D341Med (cell line): Measurements from ENCODE around the gene STX12.

Source experiments
- DNase-seq: peaks from one replicate; pipeline ENCODE4 v3.0.0; 2012; ENCODE audit warnings: low spot score

The STX12 gene

DNA sequence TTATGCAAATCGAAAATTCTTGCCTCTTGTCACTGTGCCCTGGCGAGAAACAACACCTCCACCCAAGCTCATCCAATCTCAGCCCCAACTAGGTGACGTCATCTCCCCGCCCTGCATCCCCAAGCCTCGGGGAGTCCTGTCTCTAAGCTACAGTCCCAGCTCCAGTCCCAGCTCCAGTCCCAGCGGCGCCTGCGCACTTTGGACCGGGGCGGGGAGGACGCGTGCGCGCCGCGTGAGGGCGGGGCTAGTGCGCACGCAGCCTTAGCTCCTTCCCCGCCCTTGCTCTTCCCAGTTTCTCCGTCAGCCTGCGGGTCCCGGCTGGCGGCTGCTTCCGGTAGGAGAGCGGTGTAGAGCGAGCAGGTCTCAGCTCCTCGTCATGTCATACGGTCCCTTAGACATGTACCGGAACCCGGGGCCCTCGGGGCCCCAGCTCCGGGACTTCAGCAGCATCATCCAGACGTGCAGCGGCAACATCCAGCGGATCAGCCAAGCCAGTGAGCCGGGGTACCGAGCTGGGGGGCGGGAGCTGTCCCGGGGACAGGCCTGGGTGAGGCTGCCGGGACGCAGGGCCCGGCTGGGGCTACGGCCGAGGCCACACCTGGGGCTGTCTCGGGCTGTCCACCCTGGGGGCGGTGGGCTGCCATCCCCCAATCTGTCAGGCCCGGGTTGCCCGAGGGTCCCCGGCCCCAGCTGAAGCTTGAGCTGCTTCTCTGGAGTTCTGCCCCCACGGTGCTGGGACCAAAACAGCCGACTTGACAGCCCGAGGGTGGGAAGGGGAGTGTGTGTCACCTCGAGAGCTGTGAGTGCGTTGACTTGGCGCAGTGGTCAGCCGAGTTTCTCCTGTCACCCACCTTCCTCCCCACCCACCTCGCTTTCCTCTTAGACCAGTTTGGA, at the start of gene STX12:
STX12 (plus strand) TSS at position 288 of the 894 bp plus-strand sequence; CDS start at position 377, 89 bp downstream.
- peak; percentile 99 for DNase-seq

DNA sequence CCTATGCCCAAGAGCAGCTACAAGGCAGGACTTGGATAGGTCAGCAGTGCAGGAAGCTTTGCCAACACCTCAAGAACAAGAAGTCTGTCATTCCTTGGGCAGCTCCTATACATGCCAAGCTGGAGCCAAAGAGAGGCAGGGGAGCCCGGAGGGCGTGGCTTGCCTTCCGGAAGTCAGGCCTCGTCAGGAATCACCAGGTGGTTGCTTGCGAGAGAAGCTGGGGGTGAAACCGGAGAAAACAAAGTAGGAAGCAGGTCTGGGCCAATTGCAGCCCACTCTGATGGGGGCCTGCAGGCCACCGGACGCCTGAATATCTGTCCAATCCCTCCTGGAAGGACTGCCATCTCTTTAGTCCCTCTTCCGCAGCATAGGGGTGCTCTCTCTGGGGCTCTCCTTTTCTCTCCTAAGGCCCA, 48.1 kb upstream of the STX12 start:
- peak; percentile 34 for DNase-seq

DNA sequence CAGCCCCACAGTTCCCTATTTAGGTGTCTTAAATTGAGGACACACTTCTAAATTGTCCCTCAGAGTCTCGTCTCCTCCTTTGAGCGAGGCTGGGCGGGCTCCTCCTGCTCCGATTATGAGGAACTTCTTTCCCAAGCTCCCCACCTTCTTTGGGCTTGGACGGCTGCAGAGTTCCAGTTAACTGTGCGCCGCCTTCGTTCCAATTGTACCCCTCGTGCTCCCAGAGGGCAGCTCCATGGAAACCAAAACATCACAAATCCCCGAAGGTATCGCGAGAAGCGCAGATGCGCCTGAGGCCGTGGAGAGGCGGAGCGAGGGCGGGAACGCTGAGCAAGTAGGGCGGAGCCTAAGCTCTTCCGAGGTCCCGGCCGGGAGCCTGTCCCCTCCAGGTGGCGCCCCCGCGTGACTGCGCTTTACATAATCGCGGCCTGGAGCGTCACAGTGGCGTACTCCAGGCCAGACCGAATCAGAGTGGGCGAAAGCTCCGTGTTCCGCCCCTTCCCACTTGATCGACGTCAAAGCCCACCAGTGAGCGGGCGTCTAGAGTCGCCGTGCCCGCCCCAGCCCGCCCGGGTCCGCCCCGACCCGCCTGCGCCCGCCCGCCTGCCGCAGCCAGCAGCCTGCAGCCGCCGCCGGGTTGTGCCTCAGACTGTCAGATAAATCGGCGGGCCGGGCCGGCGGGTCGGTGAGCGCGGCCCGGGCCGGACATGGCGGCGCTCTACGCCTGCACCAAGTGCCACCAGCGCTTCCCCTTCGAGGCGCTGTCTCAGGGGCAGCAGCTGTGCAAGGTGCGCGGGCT, 47.4 kb upstream of the STX12 start, which contains the start of gene FAM76A:
FAM76A (plus strand) TSS at position 588 of the 799 bp plus-strand sequence; CDS start at position 708, 120 bp downstream.
- DNase-seq, result peak; percentile 99

DNA sequence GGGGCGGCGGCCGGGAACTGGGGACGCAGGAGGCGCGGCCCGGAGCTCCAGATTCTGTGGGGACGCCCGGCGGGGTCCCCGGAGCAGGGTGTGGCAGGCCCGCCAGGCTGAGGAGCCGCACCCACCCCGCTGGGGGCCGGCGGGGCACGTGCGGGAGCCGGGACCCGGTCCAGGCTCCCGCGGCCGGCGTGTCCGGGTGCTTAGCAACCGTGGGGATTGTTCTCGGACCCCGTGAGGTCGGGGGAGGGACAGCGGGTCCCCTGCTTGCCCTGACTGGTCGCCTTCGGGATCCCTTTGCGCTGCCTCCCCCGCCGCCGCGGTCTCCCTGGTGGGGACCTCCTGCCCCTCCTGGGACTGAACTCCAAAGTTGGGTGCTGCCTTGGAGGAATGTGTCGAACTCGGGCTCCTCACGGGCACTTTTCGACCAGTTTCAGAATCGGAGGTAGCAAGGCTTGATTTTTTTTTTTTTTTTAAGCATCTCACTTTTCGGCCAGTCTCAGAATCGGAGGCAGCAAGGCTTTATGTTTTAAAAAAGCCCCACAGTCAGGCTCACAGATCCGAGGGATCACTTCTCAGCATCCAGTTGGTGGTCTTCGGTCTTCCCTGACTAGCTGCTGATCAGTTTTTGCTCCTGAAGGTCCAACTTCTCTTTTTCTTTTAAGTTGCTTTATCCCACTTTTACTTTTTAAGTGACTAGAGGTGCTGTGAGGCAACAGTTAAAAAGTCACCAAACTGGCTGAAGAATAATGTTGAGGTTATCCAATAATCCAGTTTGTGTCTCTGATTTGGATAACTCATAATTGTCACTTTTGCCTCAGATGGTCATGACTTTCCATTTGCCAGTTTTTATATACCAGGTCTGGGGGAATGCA, 46.6 kb upstream of the STX12 start:
- DNase-seq, result peak; percentile 81

DNA sequence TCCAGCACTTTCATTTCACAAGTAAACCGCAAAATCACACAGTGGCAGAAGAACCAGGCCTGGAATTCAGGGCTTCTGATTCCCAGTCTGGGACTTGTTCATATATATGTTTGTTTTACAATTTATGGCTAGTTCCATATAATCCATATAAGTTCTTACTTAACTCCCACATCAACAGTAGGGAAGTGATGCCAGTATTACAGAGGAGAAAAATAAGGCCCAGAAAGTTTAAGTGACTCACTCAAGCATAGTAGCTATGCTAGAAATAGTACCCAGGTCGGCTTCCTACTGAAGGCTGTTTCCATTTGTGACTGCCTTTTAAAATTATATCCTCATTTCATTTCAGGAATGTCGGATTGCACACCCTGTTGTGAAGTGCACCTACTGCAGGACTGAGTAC, 45.9 kb upstream of the STX12 start:
- DNase-seq, result no peak

DNA sequence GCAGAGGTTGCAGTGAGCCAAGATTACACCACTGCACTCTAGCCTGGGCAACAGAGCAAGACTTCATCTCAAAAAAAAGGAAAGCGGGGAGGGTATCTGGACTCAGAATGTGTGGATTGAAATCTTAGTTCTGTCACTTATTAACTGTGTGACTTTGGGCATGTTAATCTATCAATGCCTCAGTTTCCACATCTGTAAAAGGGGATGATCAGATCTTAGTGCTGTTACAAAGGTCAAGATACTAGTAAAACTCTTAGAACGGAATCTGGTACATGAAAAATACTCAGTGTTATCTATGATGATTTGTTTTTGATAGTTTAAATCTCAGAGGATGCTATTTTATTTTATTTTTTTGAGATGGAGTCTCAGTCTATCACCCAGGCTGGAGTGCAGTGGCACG, 36.8 kb upstream of the STX12 start:
- DNase-seq, result no peak

DNA sequence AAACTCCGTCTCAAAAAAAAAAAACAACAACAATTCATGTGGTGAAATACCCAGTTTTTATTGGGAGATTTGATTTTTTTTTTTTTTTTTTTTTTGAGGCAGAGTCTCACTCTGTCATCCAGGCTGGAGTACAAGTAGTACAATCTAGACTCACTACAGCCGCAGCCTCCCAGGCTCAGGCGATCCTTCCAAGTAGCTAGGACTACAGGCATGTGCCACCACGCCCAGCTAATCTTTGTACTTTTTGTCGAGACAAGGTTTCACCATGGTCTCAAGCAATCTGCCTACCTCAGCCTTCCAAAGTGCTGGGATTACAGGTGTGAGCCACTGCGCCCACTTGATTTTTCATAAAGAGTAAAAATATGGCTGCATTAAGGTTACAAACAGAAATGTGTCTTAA, 31.9 kb upstream of the STX12 start:
- no peak for DNase-seq

DNA sequence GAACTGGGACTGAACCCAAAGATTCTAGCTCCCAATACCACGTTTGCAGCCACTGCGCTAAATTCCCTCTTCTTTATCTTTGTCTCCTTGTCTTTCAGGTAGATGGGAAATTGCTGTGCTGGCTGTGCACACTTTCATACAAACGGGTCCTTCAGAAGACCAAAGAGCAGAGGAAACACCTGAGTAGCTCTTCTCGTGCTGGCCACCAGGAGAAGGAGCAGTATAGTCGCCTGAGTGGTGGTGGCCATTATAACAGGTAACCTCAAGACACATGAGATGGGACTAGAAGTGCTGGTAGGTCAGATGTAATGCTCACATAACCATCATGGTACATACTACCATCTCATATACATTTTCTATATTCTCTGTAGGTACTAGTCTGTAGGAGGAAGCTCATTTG, 28.5 kb upstream of the STX12 start:
- DNase-seq, result no peak

DNA sequence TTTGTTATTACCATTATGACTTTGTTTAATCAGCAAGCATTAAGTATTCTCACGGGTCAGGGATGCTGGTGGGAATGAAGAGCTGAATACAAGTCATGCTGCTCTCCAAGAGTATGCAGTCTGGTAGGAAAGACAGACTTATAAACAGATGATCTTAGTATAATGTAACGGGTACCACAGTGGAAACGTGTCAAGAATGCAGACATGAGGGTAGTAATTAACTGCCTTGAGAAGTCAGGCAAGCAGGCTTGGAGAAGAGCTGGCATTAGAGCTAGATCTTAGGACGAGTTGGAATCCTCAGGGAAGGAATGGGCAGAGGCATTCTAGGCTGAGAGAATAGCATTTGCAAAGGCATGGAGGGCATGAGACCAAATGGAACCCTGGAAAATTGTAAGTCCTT, 27.6 kb upstream of the STX12 start:
- DNase-seq, result no peak

DNA sequence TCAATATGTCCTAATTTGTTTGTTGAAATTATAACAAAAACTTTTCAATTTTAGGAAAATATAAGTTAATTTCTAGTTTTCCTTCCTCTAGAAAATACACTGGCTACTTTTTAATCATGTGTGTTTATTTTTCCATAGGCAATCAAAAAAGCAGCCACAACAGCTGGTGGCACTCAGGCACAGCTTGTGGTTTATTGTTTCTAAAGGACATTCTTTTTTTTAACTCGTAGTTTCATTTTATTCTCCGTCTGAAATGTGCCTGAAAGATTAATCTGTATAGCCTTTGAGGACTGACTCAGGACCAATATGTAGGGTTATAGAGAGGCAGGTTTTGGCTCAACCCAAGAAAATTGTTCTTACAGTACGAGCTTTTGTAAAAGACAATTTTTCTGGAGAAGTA, 20.7 kb upstream of the STX12 start:
- DNase-seq, result no peak

DNA sequence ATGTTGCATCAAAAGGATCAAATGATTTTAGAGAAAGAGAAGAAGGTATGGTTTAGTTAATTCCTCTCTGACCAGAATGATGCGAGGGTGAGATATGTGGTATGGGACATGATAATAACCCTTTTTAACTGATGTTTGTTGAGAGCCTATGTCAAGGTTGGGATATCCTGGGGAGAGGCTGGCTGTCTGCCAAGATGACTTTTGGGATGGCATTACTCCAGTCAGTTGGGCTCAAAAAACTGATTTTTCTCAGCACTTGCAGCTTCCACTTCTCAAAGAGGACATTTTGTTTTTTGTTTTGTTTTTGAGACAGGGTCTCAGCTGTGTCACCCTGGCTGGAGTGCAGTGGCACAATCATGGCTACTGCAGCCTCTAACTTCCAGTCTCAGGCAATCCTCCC, 17.7 kb upstream of the STX12 start:
- no peak for DNase-seq

DNA sequence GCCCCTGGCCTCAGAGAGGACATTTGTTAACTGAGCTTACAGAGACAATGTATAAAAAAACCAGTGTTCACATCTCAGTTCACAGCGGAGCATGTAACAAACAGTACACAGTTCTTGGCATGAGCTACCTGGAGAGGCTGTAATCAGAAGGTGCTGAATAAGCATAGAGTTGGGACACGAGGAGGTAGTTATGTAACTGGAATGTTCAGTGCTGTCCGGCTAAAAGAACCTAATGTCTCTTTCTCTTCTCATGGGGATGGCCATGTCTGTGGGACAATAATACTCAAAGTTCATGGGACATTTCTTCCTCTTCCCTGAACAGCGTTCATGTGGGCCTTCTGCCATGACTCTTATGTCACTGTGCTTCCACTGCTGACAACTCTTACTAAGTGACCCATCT, 17.2 kb upstream of the STX12 start:
- no peak for DNase-seq

DNA sequence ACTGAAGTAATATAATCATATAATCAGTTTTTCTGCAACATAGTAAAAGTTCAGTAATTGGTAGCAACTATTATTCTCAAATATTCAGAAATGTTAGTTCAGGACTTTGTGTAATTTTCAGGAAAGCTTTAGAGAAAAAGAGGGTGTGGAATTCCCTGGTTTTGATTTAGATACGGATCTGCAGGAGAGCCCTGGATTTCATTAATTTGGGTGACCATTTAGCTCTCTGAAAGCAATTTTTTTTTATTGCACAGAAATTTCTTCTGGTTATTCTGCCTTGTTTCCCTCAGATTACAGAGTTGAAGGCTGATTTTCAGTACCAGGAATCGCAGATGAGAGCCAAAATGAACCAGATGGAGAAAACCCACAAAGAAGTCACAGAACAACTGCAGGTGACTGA, 13.8 kb upstream of the STX12 start:
- no peak for DNase-seq

DNA sequence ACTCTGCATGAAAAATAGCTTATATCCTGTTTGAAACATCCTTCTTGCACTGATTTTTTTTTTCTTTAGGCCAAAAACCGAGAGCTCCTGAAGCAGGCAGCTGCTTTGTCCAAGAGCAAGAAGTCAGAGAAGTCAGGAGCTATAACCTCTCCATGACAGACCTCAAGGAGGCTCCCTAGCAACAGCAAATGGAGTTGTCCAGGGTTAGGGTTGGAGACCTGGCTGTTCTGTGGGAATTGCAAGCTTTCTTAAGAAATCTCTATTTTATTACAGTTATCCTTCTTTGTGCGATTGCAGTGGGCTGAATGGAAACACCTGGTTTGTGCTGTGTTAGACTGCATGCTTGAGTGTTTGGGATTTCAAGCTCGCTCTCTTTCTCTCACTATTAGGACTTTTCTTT, 12.6 kb upstream of the STX12 start:
- DNase-seq, result no peak

DNA sequence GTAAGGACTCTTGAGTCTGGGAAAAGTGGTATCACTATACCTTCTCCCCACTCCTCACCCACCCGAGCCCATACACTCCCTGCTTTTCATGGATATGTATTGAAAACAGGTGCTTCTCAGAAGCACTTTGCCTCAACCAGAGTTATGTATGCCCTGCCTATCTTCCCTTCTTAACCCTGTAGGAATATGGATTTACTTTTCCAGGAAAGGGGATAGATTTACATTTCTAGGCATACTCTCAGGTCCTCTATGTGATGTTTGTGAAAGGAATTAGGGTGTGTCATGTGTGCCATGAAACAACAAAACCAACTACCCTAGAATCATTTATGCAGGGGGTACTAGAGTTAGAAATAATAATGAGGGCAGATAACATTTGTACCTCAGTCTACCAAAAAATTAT, 11.0 kb upstream of the STX12 start:
- DNase-seq, result no peak

DNA sequence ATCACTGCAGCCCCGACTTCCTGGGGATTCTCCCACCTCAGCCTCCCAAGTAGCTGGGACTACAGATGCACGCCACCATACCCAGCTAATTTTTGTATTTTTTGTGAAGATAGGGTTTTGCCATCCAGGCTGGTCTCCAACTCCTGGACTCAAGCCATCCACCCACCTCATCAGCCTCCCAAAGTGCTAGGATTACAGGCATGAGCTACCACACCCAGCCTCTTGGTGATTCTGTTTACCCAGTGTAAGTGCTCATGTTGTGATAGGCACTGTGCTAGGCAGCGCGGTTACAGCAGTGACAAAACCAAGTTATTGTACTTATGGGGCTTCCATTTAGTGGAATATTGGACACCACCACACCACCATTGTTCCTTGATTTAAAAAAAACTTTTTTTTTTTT, 9.7 kb upstream of the STX12 start:
- DNase-seq, result no peak

DNA sequence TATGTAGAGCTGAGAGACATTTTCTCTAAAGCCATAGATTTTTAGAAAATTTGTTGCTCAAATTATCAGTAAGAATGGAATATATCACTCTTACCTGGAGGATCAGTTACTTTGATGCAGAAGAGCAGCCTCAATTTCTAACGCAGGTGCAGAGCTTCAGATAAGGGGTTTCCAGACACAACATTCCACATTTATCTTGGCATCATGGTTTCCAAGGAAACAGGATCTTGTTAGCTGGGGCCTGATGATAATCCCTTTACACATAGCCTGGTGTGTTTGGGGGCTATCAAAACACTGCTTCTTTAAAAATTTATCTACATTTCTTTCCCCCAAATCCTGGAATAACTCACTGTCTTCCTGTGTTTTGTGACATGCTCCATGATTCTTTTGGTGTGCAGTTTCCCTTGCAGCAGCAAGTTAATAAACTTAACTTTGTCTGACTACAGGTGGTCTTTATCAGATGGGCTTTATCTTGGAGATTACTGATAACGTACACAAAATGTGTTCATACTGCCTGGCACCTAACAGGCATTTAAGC, 2.7 kb upstream of the STX12 start:
- no peak for DNase-seq

DNA sequence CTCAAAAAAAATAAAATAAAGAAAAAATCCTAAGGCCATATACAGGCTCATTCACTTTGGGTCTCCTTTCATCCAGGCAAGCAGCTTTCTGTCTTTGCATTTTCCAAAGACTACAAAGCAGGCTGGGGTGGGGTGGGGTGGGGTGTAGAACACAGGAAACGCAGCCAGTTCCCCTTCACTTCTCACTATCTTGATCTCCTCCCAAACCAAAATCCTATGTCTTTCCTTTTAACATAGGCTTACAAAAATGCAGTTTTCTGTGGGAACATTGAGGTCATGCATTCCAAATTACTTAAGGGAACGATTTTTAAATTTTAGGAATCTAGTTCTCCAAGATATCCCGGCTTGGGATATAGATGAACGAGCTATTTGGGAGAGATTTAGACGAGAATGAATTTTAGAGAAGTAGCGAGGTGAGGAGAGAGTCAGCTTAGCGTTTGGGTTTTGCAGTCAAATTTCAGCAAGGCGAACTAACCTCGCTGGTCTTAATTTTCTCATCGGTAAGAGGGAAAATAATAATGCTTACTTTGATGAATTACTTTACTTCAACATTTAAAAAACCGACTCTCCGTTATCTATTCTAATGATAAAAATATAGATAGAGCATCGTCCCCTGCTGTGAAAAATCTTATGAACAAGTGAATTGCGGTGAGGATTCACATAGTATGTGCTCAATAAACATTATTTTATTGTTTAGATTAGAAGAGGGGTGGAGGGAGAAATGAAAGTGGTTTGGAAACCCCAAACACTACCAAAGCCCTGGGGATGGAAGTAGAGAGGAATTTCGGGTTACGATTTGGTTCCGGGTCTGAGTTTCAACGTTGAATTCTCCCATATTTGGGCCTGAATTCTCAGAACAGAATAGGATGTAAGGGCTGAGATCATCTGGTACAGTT, 735 bp upstream of the STX12 start:
- DNase-seq, result no peak

DNA sequence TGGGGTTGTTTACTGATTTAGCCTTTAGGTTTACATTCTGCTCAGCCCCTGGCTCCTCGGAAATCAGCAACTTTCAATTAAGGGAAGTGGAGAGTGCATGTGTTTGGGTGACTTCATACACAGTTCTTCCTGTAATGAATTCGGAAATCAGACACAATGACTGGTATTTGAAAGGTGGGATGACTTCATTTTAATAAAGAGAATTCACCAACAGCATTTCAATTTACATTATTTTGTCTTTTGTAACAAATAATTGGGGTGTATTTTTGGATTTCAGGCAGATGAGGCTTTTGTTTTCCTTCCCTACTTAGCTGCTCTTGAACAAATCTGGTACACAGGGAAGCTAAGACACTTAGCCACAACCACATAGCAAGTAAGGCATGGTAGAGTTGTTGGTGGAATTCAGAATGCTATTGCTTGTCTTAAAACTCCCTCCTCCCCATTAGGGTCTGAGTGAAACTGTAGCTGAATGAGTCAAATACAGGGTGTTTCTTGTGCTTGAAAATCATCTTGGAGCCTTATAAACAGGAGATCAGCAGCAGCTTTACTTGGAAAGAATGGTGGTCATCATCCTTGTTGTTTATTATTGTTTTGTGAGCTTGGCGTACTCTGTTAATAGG, 917 bp downstream of the STX12 start:
- no peak for DNase-seq

DNA sequence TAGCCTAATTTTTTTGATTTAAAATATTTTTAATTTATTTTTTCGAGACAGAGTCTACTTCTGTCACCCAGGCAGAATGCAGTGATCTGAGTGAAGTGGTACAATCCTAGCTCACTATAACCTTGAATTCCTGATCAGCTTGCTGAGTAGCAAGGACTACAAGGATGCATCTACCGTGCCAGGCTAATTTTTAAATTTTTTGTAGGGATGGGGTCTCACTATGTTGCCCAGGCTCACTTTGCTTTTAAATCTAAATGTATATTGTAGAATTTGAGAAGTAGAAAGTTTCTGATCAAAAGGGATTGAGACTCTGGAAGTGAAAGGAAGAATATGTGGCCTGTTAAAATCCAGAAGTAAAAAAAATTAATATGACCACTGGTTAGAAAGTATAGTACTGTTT, 1.6 kb downstream of the STX12 start:
- DNase-seq, result no peak
